HS-27A (cell line): ENCODE results near the gene DNAH10.
"Not testable (repeated sequence)": the region's sequence is repeated elsewhere in the genome, so short reads cannot be mapped to it uniquely, and the experiment has no call there.

Source experiments
- DNase-seq: peaks from one replicate; pipeline ENCODE4 v3.0.0-alpha.2; 2012; ENCODE audit warnings: low read depth, missing footprints

DNAH10 gene

GRCh38 chr12:123907726-123908476 is 145.8 kb downstream of the DNAH10 start:
- no peak for DNase-seq

- no peak for DNase-seq
Observed at GRCh38 chr12:123908884-123909725, 147.0 kb downstream of the DNAH10 start.

GRCh38 chr12:123910057-123910456 is 148.0 kb downstream of the DNAH10 start:
- no peak for DNase-seq

GRCh38 chr12:123910761-123911193 is 148.7 kb downstream of the DNAH10 start:
- DNase-seq, result no peak

GRCh38 chr12:123911672-123912409 is 149.7 kb downstream of the DNAH10 start:
- not testable (repeated sequence) for DNase-seq

- no peak for DNase-seq
Observed at GRCh38 chr12:123912415-123913380, 150.6 kb downstream of the DNAH10 start.

- no peak for DNase-seq
Observed at GRCh38 chr12:123914726-123915333, 152.7 kb downstream of the DNAH10 start.

- DNase-seq, result no peak
Observed at GRCh38 chr12:123916729-123917128, 154.6 kb downstream of the DNAH10 start.

- DNase-seq, result no peak
Observed at GRCh38 chr12:123917337-123917850, 155.3 kb downstream of the DNAH10 start.

GRCh38 chr12:123919980-123920360 is 157.9 kb downstream of the DNAH10 start:
- DNase-seq, result no peak

- DNase-seq, result no peak
Observed at GRCh38 chr12:123923038-123923437, 160.9 kb downstream of the DNAH10 start.

- no peak for DNase-seq
Observed at GRCh38 chr12:123923927-123924326, 161.8 kb downstream of the DNAH10 start.

- no peak for DNase-seq
Observed at GRCh38 chr12:123924539-123924938, 162.4 kb downstream of the DNAH10 start.

GRCh38 chr12:123928274-123928865 is 166.3 kb downstream of the DNAH10 start:
- DNase-seq, result no peak

- DNase-seq, result no peak
Observed at GRCh38 chr12:123928897-123929296, 166.8 kb downstream of the DNAH10 start.

GRCh38 chr12:123929946-123930583 is 168.0 kb downstream of the DNAH10 start:
- DNase-seq, result no peak

GRCh38 chr12:123931686-123932321 is 169.7 kb downstream of the DNAH10 start:
- no peak for DNase-seq

GRCh38 chr12:123933214-123933613 is 171.1 kb downstream of the DNAH10 start:
- DNase-seq, result no peak

- no peak for DNase-seq
Observed at GRCh38 chr12:123934016-123934620, 172.0 kb downstream of the DNAH10 start.
